ENCODE measurements around the gene CCNL1. TPM values are rescaled to one million over a fixed set of nuclear protein-coding genes. Genes with fewer than 3 reads are reported as not detected.

Gene CCNL1
- total RNA-seq, 1 experiment from 2014 or later, result 291 TPM

- Mint-ChIP-seq H3K27ac (ENCODE audit: unreplicated experiment) (no peak overlapping the region), H3K9me3 (ENCODE audit: low read depth, unreplicated experiment) (no peaks in the 10 kb centered on the region), H3K36me3 (ENCODE audit: insufficient read depth, unreplicated experiment) (peaks cover 4% of the 10 kb centered on the region), H3K27me3 (ENCODE audit: unreplicated experiment) (no peaks in the 10 kb centered on the region), H3K4me3 (ENCODE audit: low read depth, unreplicated experiment) (no peak overlapping the region), H3K4me1 (ENCODE audit: low read depth, unreplicated experiment) (peaks cover 38% of the 10 kb centered on the region)
- CTCF ChIA-PET, result interaction anchor here (1.4 kb wide), 1 partner anchor 24 kb away, joined by 3 read pairs; no protein-coding TSS in a partner anchor
- TF ChIP-seq, protein P1, sequence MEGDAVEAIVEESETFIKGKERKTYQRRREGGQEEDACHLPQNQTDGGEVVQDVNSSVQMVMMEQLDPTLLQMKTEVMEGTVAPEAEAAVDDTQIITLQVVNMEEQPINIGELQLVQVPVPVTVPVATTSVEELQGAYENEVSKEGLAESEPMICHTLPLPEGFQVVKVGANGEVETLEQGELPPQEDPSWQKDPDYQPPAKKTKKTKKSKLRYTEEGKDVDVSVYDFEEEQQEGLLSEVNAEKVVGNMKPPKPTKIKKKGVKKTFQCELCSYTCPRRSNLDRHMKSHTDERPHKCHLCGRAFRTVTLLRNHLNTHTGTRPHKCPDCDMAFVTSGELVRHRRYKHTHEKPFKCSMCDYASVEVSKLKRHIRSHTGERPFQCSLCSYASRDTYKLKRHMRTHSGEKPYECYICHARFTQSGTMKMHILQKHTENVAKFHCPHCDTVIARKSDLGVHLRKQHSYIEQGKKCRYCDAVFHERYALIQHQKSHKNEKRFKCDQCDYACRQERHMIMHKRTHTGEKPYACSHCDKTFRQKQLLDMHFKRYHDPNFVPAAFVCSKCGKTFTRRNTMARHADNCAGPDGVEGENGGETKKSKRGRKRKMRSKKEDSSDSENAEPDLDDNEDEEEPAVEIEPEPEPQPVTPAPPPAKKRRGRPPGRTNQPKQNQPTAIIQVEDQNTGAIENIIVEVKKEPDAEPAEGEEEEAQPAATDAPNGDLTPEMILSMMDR (IDR thresholded peaks at IDR 0.05; ENCODE audit: unreplicated experiment), result no peak
- DNase-seq, result no peak
- intact Hi-C loops (cut with micrococcal nuclease; ENCODE audit: unreplicated experiment), result no loop called here
- BruUV-seq (replicated peaks), result no TSS peak
Measured at GRCh38 chr3:157112536-157112935, 47.4 kb downstream of the CCNL1 start.

- Mint-ChIP-seq H3K9me3 (ENCODE audit: low read depth, unreplicated experiment) (no peaks in the 10 kb centered on the region), H3K36me3 (ENCODE audit: insufficient read depth, unreplicated experiment) (peaks cover 4% of the 10 kb centered on the region), H3K4me1 (ENCODE audit: low read depth, unreplicated experiment) (peaks cover 34% of the 10 kb centered on the region), H3K27ac (ENCODE audit: unreplicated experiment) (no peak overlapping the region), H3K27me3 (ENCODE audit: unreplicated experiment) (no peaks in the 10 kb centered on the region), H3K4me3 (ENCODE audit: low read depth, unreplicated experiment) (no peak overlapping the region)
- CTCF ChIA-PET, result interaction anchor here (0.8 to 1.4 kb wide), 2 partner anchors 25 to 39 kb away, joined by 3 read pairs; no protein-coding TSS in a partner anchor
- TF ChIP-seq, protein P1 (IDR thresholded peaks at IDR 0.05; ENCODE audit: unreplicated experiment), result no peak
- no TSS peak for BruUV-seq (replicated peaks)
- DNase-seq, result no peak
- intact Hi-C loops (cut with micrococcal nuclease; ENCODE audit: unreplicated experiment), result no loop called here
Measured at GRCh38 chr3:157111518-157111917, 48.4 kb downstream of the CCNL1 start.

- no peak for DNase-seq
- intact Hi-C loops (cut with micrococcal nuclease; ENCODE audit: unreplicated experiment), result no loop called here
- H3K4me3 Mint-ChIP-seq (ENCODE audit: low read depth, unreplicated experiment), result no peak overlapping the region
- no peaks in the 10 kb centered on the region for H3K27me3 Mint-ChIP-seq (ENCODE audit: unreplicated experiment)
- peaks cover 27% of the 10 kb centered on the region for H3K4me1 Mint-ChIP-seq (ENCODE audit: low read depth, unreplicated experiment)
- BruUV-seq (replicated peaks), result no TSS peak
- H3K27ac Mint-ChIP-seq (ENCODE audit: unreplicated experiment), result no peak overlapping the region
- H3K36me3 Mint-ChIP-seq (ENCODE audit: insufficient read depth, unreplicated experiment), result peaks cover 4% of the 10 kb centered on the region
- TF ChIP-seq, protein P1 (IDR thresholded peaks at IDR 0.05; ENCODE audit: unreplicated experiment), result no peak
- no peaks in the 10 kb centered on the region for H3K9me3 Mint-ChIP-seq (ENCODE audit: low read depth, unreplicated experiment)
- CTCF ChIA-PET, result interaction anchor here (0.8 to 1.4 kb wide), 2 partner anchors 26 to 40 kb away, joined by 3 read pairs; no protein-coding TSS in a partner anchor
Measured at GRCh38 chr3:157110761-157111278, 49.1 kb downstream of the CCNL1 start.

DNA sequence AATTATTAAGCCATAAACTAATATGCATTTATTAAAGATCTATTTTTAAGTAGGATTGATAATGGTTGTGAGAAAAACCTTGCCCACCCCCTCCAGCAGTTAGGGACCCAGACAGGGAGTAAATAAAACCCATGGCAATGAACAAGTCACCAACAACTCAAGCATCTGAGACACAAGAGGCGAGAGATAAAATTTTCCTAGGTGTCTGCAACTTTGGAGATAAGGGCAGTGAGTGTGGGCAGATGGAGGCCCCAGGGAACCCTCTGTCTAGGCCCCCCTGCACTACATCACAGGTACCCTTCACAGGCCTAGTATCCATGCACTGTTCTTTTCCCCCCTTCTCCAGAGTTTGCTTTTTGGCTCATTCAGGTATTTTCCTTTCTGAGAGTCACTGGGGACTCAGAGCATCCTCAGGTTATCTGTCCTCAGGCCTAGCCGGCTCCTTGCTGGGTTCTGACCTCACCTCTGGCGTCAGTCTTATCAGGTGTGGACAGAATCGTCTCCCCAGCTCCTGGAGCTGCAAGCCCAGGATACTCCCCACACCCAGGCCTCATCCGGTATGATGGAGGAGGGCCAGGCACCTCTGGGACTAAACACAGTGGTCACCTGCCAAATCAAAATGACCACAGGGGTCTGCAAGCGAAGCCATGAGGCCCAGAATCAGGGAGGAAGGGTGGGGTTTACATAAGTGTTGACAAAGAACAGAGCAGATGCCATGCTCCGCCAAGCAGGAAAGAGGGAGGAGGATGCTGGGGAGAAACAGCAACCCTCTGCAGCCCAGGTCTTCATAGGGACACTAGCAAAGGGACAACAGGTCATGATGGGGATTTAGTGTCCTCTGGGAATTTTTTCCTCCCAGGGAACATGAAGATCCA is 50.4 kb downstream of the CCNL1 start:
- Mint-ChIP-seq H3K27me3 (ENCODE audit: unreplicated experiment) (no peaks in the 10 kb centered on the region), H3K9me3 (ENCODE audit: low read depth, unreplicated experiment) (no peaks in the 10 kb centered on the region), H3K4me1 (ENCODE audit: low read depth, unreplicated experiment) (peaks cover 14% of the 10 kb centered on the region), H3K4me3 (ENCODE audit: low read depth, unreplicated experiment) (no peak overlapping the region), H3K27ac (ENCODE audit: unreplicated experiment) (no peak overlapping the region), H3K36me3 (ENCODE audit: insufficient read depth, unreplicated experiment) (peaks cover 4% of the 10 kb centered on the region)
- CTCF ChIA-PET, result interaction anchor here (0.6 kb wide), 1 partner anchor 15 kb away, joined by 3 read pairs; no protein-coding TSS in a partner anchor
- no peak for DNase-seq
- no TSS peak for BruUV-seq (replicated peaks)
- intact Hi-C loops (cut with micrococcal nuclease; ENCODE audit: unreplicated experiment), result no loop called here
- TF ChIP-seq, protein P1 (IDR thresholded peaks at IDR 0.05; ENCODE audit: unreplicated experiment), result no peak
